WTC11 (cell line): ENCODE measurements around the gene SDK2. TPM values are rescaled to one million over a fixed set of nuclear protein-coding genes. Genes with fewer than 3 reads are reported as not detected.

ENCODE experiments used
- ATAC-seq: fragments of 200-7000 bp; cut with Tn5 transposase; 2 replicates; pipeline ENCODE4 v1.10.0; 2021; ENCODE audit warnings: mild to moderate bottlenecking, moderate library complexity
- CTCF ChIA-PET: fragments of 300-600 bp; sonication (Branson Sonifier 250); formaldehyde crosslinking; loops from one replicate; lab custom pipeline; 2021; ENCODE audit warnings: antibody characterized with exemption; lab: Charles Lee
- POLR2A ChIA-PET: fragments of 350-600 bp; sonication (Branson Sonifier 250); formaldehyde crosslinking; loops from one replicate; lab custom pipeline; 2021; ENCODE audit warnings: antibody characterized with exemption; lab: Charles Lee
- DNase-seq: peaks from one replicate; pipeline ENCODE4 v3.0.0; 2021; ENCODE audit warnings: low spot score
- H3K27ac Mint-ChIP-seq: 2 replicates; pipeline ENCODE4 v1.8.0; 2021; ENCODE audit warnings: mixed read lengths
- H3K27me3 Mint-ChIP-seq: 2 replicates; pipeline ENCODE4 v1.8.0; 2021; ENCODE audit warnings: low read depth, mild to moderate bottlenecking, moderate library complexity, mixed read lengths
- H3K36me3 Mint-ChIP-seq: 2 replicates; pipeline ENCODE4 v1.8.0; 2021; ENCODE audit warnings: mixed read lengths
- H3K4me1 Mint-ChIP-seq: 2 replicates; pipeline ENCODE4 v1.8.0; 2022; ENCODE audit warnings: mixed read lengths
- H3K4me3 Mint-ChIP-seq: 2 replicates; pipeline ENCODE4 v1.8.0; 2021; ENCODE audit warnings: mild to moderate bottlenecking, moderate library complexity, mixed read lengths
- H3K9me3 Mint-ChIP-seq: 2 replicates; pipeline ENCODE4 v1.8.0; 2021; ENCODE audit warnings: mixed read lengths
- ARID4B ChIP-seq: sonication (generic); formaldehyde crosslinking; IDR thresholded peaks from 2 replicates; pipeline ENCODE4 v1.8.0; 2023; ENCODE audit warnings: missing genetic modification reagents, mild to moderate bottlenecking, borderline replicate concordance
- ATF2 ChIP-seq: sonication (generic); formaldehyde crosslinking; IDR thresholded peaks from 2 replicates; pipeline ENCODE4 v1.8.1; 2022; ENCODE audit warnings: low read depth, missing genetic modification reagents, borderline replicate concordance
- ATF6 ChIP-seq: sonication (generic); formaldehyde crosslinking; IDR thresholded peaks from 2 replicates; pipeline ENCODE4 v1.8.1; 2023; ENCODE audit warnings: mild to moderate bottlenecking, missing genetic modification reagents
- CBFB ChIP-seq: sonication (generic); formaldehyde crosslinking; IDR thresholded peaks from 2 replicates; pipeline ENCODE4 v1.8.1; 2022; ENCODE audit warnings: mild to moderate bottlenecking, low read depth, missing genetic modification reagents
- GRHL2 ChIP-seq: fragments of 250-450 bp; sonication (Bioruptor Pico); IDR thresholded peaks from 2 replicates; pipeline ENCODE4 v1.8.0; 2022; ENCODE audit warnings: mild to moderate bottlenecking, moderate library complexity; ENCODE audit not compliant: insufficient replicate concordance, severe bottlenecking
- GTF2I ChIP-seq: fragments of 250-450 bp; sonication (Bioruptor Pico); conservative IDR thresholded peaks from 2 replicates; pipeline ENCODE4 v1.4.0; 2021; ENCODE audit warnings: mild to moderate bottlenecking
- IRF1 ChIP-seq: sonication (generic); formaldehyde crosslinking; IDR thresholded peaks from 2 replicates; pipeline ENCODE4 v1.8.0; 2023; ENCODE audit warnings: missing genetic modification reagents
- JUN ChIP-seq: sonication (generic); formaldehyde crosslinking; IDR thresholded peaks from 2 replicates; pipeline ENCODE4 v1.8.0; 2023; ENCODE audit warnings: mild to moderate bottlenecking, missing genetic modification reagents
- MAX ChIP-seq: sonication (generic); formaldehyde crosslinking; IDR thresholded peaks from 2 replicates; pipeline ENCODE4 v1.8.0; 2022; ENCODE audit warnings: mild to moderate bottlenecking, missing genetic modification reagents
- MXD4 ChIP-seq: fragments of 250-450 bp; sonication (Bioruptor Pico); IDR thresholded peaks from 2 replicates; pipeline ENCODE4 v1.8.0; 2021; ENCODE audit warnings: mild to moderate bottlenecking, moderate library complexity, borderline replicate concordance
- NR3C1 ChIP-seq: sonication (generic); formaldehyde crosslinking; conservative IDR thresholded peaks from 2 replicates; pipeline ENCODE4 v1.8.1; 2023; ENCODE audit warnings: low read depth, mild to moderate bottlenecking, missing genetic modification reagents
- OVOL2 ChIP-seq: fragments of 250-450 bp; sonication (Bioruptor Pico); IDR thresholded peaks from 2 replicates; pipeline ENCODE4 v1.9.0; 2021; ENCODE audit warnings: mild to moderate bottlenecking, borderline replicate concordance
- SMAD4 ChIP-seq: sonication (generic); formaldehyde crosslinking; IDR thresholded peaks from 2 replicates; pipeline ENCODE4 v1.8.0; 2022; ENCODE audit warnings: mild to moderate bottlenecking, missing genetic modification reagents
- SOX15 ChIP-seq: fragments of 250-450 bp; sonication (Bioruptor Pico); IDR thresholded peaks from 2 replicates; pipeline ENCODE4 v1.9.0; 2021; ENCODE audit warnings: mild to moderate bottlenecking
- TEAD4 ChIP-seq: sonication (generic); formaldehyde crosslinking; IDR thresholded peaks from 2 replicates; pipeline ENCODE4 v1.8.0; 2022; ENCODE audit warnings: mild to moderate bottlenecking, missing genetic modification reagents
- ZMAT4 ChIP-seq: fragments of 250-450 bp; sonication (Bioruptor Pico); IDR thresholded peaks from 2 replicates; pipeline ENCODE4 v1.9.0; 2021; ENCODE audit warnings: mild to moderate bottlenecking
- ZNF219 ChIP-seq: sonication (generic); formaldehyde crosslinking; IDR thresholded peaks from 2 replicates; pipeline ENCODE4 v1.8.0; 2023; ENCODE audit warnings: missing genetic modification reagents, mild to moderate bottlenecking, borderline replicate concordance
- ZNF263 ChIP-seq: sonication (generic); formaldehyde crosslinking; IDR thresholded peaks from 2 replicates; pipeline ENCODE4 v1.8.1; 2022; ENCODE audit warnings: low read depth, mild to moderate bottlenecking, moderate library complexity, missing genetic modification reagents
- ZNF281 ChIP-seq: sonication (generic); formaldehyde crosslinking; IDR thresholded peaks from 2 replicates; pipeline ENCODE4 v1.8.0; 2023; ENCODE audit warnings: mild to moderate bottlenecking, missing genetic modification reagents
- ZNF425 ChIP-seq: fragments of 250-450 bp; sonication (Bioruptor Pico); conservative IDR thresholded peaks from 2 replicates; pipeline ENCODE4 v1.9.0; 2021; ENCODE audit warnings: mild to moderate bottlenecking
- total RNA-seq: library from RNA; stranded (reverse); gene quantifications from 3 replicates; pipeline ENCODE4 v1.2.3, GENCODE V29; 2021

The SDK2 gene
- total RNA-seq, 1 experiment from 2014 or later, result 14.8 TPM

GRCh38 chr17:73650140-73650539, 5.9 kb upstream of the SDK2 start:
- ChIA-PET CTCF (interaction anchor here (0.6 to 2.5 kb wide), 21 partner anchors 10 to 435 kb away, joined by 3 to 25 read pairs (median 4); no protein-coding TSS in a partner anchor), POLR2A (no interaction called here)
- Mint-ChIP-seq H3K4me3 (no peak overlapping the region), H3K9me3 (peaks cover 17% of the 10 kb centered on the region), H3K27me3 (peaks cover 52% of the 10 kb centered on the region), H3K36me3 (peaks cover 14% of the 10 kb centered on the region), H3K4me1 (peaks cover 37% of the 10 kb centered on the region), H3K27ac (no peak overlapping the region)
- ATAC-seq, result peak; percentile 69
- TF ChIP-seq IRF1, result no peak
- TF ChIP-seq MXD4 (CRISPR knock-in tag), result no peak
- no peak for TF ChIP-seq ARID4B
- TF ChIP-seq ZNF263 (CRISPR knock-in tag), result no peak
- no peak for TF ChIP-seq ATF6 (CRISPR knock-in tag)
- TF ChIP-seq ZNF425, result no peak
- TF ChIP-seq OVOL2 (CRISPR knock-in tag), result no peak
- TF ChIP-seq GRHL2, result no peak
- no peak for TF ChIP-seq ATF2
- TF ChIP-seq GTF2I (CRISPR knock-in tag), result no peak; the same call in 1 of the 2 replicates
- TF ChIP-seq SMAD4 (CRISPR knock-in tag), result no peak
- TF ChIP-seq TEAD4, result no peak
- TF ChIP-seq SOX15 (CRISPR knock-in tag), result no peak
- TF ChIP-seq CBFB, result no peak
- no peak for TF ChIP-seq MAX (CRISPR knock-in tag)
- DNase-seq, result peak; percentile 52

- ATAC-seq, result no peak
- Mint-ChIP-seq H3K27ac (no peak overlapping the region), H3K27me3 (peaks cover 44% of the 10 kb centered on the region), H3K9me3 (peaks cover 6% of the 10 kb centered on the region), H3K4me1 (peaks cover 37% of the 10 kb centered on the region), H3K4me3 (no peak overlapping the region), H3K36me3 (peaks cover 3% of the 10 kb centered on the region)
- POLR2A ChIA-PET, result no interaction called here
- CTCF ChIA-PET, result interaction anchor here (1.2 to 1.8 kb wide), 3 partner anchors 63 to 219 kb away, joined by 6 to 10 read pairs (median 7); no protein-coding TSS in a partner anchor
- DNase-seq, result no peak
- TF ChIP-seq JUN, result no peak
- no peak for TF ChIP-seq SOX15 (CRISPR knock-in tag)
- TF ChIP-seq ZMAT4 (CRISPR knock-in tag), result no peak
- no peak for TF ChIP-seq NR3C1 (CRISPR knock-in tag)
- no peak for TF ChIP-seq ZNF219 (CRISPR knock-in tag)
- no peak for TF ChIP-seq ZNF281
Measured at GRCh38 chr17:73648974-73649373, 4.7 kb upstream of the SDK2 start.
